ENCODE measurements around the gene SHISA7. TPM values are rescaled to one million over a fixed set of nuclear protein-coding genes. Genes with fewer than 3 reads are reported as not detected.

The SHISA7 gene
- total and polyA plus RNA-seq, 2 donors (not counting 1 experiment from before 2014, with no cell fraction given): not detected

GRCh38 chr19:55461259-55461973, 18.3 kb upstream of the SHISA7 start, which contains the start of gene ISOC2:
TSS of gene ISOC2 (minus strand) at chr19:55461642. CDS start at chr19:55456486, 5,156 bp downstream.
- peaks cover 8% of the 10 kb centered on the region for H3K4me1 ChIP-seq (ENCODE audit: control insufficient read depth, extremely low read depth, insufficient read depth, low read length)
- no peaks in the 10 kb centered on the region for H3K79me2 ChIP-seq (ENCODE audit: control insufficient read depth, insufficient read depth, low read length)
- DNase-seq (ENCODE audit: low read depth in 2 of 2): peak; percentile 99 to 100
- H4K20me1 ChIP-seq (ENCODE audit: control insufficient read depth, extremely low read depth, insufficient read depth, low read length): no peaks in the 10 kb centered on the region
- H3K27ac ChIP-seq (ENCODE audit: insufficient read depth, low read length): peak within 1 kb of the TSS; percentile 93
- H2AFZ ChIP-seq (ENCODE audit: low read length): peak within 1 kb of the TSS; percentile 89
- no peaks in the 10 kb centered on the region for H3K36me3 ChIP-seq (ENCODE audit: control insufficient read depth, insufficient read depth, low read length)
- TF ChIP-seq CTCF (conservative IDR thresholded peaks at IDR 0.05 in 1 of 2, IDR thresholded peaks at IDR 0.05 in 1 of 2; ENCODE audit: low read depth in 1 of 2, low read length in 2 of 2) (no peak), EZH2 (IDR thresholded peaks at IDR 0.05; ENCODE audit: low read length, missing control alignments) (no peak)
- peak within 1 kb of the TSS; percentile 75 to 95 (median 91) for H3K4me3 ChIP-seq (replicated peaks in 1 of 4; ENCODE audit: control extremely low read depth in 1 of 4, insufficient read depth in 1 of 4, low read depth in 3 of 4, low read length in 4 of 4)
- no peaks in the 10 kb centered on the region for H3K27me3 ChIP-seq (ENCODE audit: control insufficient read depth, insufficient read depth, low read length)
- H3K9ac ChIP-seq (ENCODE audit: insufficient read depth, low read length): peak within 1 kb of the TSS; percentile 88
- H3K4me2 ChIP-seq (ENCODE audit: extremely low read depth, insufficient read depth, low read length): peak within 1 kb of the TSS; percentile 99
- no peaks in the 10 kb centered on the region for H3K9me3 ChIP-seq (ENCODE audit: control insufficient read depth, insufficient read depth, low read depth, low read length)

GRCh38 chr19:55460670-55461258, 17.7 kb upstream of the SHISA7 start:
- Histone ChIP-seq H3K9me3 (ENCODE audit: control insufficient read depth, insufficient read depth, low read depth, low read length) (no peaks in the 10 kb centered on the region), H3K36me3 (ENCODE audit: control insufficient read depth, insufficient read depth, low read length) (peaks cover 2% of the 10 kb centered on the region), H3K27me3 (ENCODE audit: control insufficient read depth, insufficient read depth, low read length) (no peaks in the 10 kb centered on the region), H3K4me2 (ENCODE audit: extremely low read depth, insufficient read depth, low read length) (peak overlapping the region; percentile 99), H4K20me1 (ENCODE audit: control insufficient read depth, extremely low read depth, insufficient read depth, low read length) (no peaks in the 10 kb centered on the region), H3K4me3 (replicated peaks in 1 of 4; ENCODE audit: control extremely low read depth in 1 of 4, insufficient read depth in 1 of 4, low read depth in 3 of 4, low read length in 4 of 4) (peak overlapping the region; percentile 75 to 95 (median 91)), H3K79me2 (ENCODE audit: control insufficient read depth, insufficient read depth, low read length) (no peaks in the 10 kb centered on the region), H3K4me1 (ENCODE audit: control insufficient read depth, extremely low read depth, insufficient read depth, low read length) (peaks cover 8% of the 10 kb centered on the region), H3K27ac (ENCODE audit: insufficient read depth, low read length) (peak overlapping the region; percentile 93), H2AFZ (ENCODE audit: low read length) (no peak overlapping the region), H3K9ac (ENCODE audit: insufficient read depth, low read length) (peak overlapping the region; percentile 88)
- peak; percentile 81 to 82 for DNase-seq (ENCODE audit: low read depth in 2 of 2)
- no peak for TF ChIP-seq CTCF (conservative IDR thresholded peaks at IDR 0.05 in 1 of 2, IDR thresholded peaks at IDR 0.05 in 1 of 2; ENCODE audit: low read depth in 1 of 2, low read length in 2 of 2)
- no peak for TF ChIP-seq EZH2 (IDR thresholded peaks at IDR 0.05; ENCODE audit: low read length, missing control alignments)

GRCh38 chr19:55459950-55460657, 17.0 kb upstream of the SHISA7 start:
- DNase-seq (ENCODE audit: low read depth in 2 of 2): peak; percentile 36 to 38
- H3K9me3 ChIP-seq (ENCODE audit: control insufficient read depth, insufficient read depth, low read depth, low read length): no peaks in the 10 kb centered on the region

More at GRCh38 chr19:55459950-55460657, 17.0 kb upstream of the SHISA7 start:
- no peak overlapping the region for H2AFZ ChIP-seq (ENCODE audit: low read length)
- H3K27ac ChIP-seq (ENCODE audit: insufficient read depth, low read length): no peak overlapping the region
- H3K4me1 ChIP-seq (ENCODE audit: control insufficient read depth, extremely low read depth, insufficient read depth, low read length): peaks cover 8% of the 10 kb centered on the region
- peak overlapping the region; percentile 99 for H3K4me2 ChIP-seq (ENCODE audit: extremely low read depth, insufficient read depth, low read length)
- H3K9ac ChIP-seq (ENCODE audit: insufficient read depth, low read length): no peak overlapping the region
- no peaks in the 10 kb centered on the region for H4K20me1 ChIP-seq (ENCODE audit: control insufficient read depth, extremely low read depth, insufficient read depth, low read length)
- peak overlapping the region; percentile 10 to 95 (median 85) for H3K4me3 ChIP-seq (replicated peaks in 1 of 4; ENCODE audit: control extremely low read depth in 1 of 4, insufficient read depth in 1 of 4, low read depth in 3 of 4, low read length in 4 of 4)
- no peaks in the 10 kb centered on the region for H3K27me3 ChIP-seq (ENCODE audit: control insufficient read depth, insufficient read depth, low read length)
- no peaks in the 10 kb centered on the region for H3K79me2 ChIP-seq (ENCODE audit: control insufficient read depth, insufficient read depth, low read length)
- H3K36me3 ChIP-seq (ENCODE audit: control insufficient read depth, insufficient read depth, low read length): peaks cover 2% of the 10 kb centered on the region
- TF ChIP-seq EZH2 (IDR thresholded peaks at IDR 0.05; ENCODE audit: low read length, missing control alignments) (no peak), CTCF (conservative IDR thresholded peaks at IDR 0.05 in 1 of 2, IDR thresholded peaks at IDR 0.05 in 1 of 2; ENCODE audit: low read depth in 1 of 2, low read length in 2 of 2) (no peak)

All from fibroblast of lung (primary cell).